ENCODE measurements around the gene EPB41L5.

GRCh38 chr2:120091436-120091835 is 78.6 kb downstream of the EPB41L5 start:
- TF ChIP-seq CTCF (IDR thresholded peaks at IDR 0.05; ENCODE audit: insufficient read depth, low read length) (no peak), POLR2AphosphoS5 (IDR thresholded peaks at IDR 0.05; ENCODE audit: low read depth) (no peak), GABPA (IDR thresholded peaks at IDR 0.05; ENCODE audit: low read depth) (no peak), SPI1 (IDR thresholded peaks at IDR 0.05; ENCODE audit: borderline replicate concordance, low read depth) (no peak)
- TF ChIP-seq, protein P1, sequence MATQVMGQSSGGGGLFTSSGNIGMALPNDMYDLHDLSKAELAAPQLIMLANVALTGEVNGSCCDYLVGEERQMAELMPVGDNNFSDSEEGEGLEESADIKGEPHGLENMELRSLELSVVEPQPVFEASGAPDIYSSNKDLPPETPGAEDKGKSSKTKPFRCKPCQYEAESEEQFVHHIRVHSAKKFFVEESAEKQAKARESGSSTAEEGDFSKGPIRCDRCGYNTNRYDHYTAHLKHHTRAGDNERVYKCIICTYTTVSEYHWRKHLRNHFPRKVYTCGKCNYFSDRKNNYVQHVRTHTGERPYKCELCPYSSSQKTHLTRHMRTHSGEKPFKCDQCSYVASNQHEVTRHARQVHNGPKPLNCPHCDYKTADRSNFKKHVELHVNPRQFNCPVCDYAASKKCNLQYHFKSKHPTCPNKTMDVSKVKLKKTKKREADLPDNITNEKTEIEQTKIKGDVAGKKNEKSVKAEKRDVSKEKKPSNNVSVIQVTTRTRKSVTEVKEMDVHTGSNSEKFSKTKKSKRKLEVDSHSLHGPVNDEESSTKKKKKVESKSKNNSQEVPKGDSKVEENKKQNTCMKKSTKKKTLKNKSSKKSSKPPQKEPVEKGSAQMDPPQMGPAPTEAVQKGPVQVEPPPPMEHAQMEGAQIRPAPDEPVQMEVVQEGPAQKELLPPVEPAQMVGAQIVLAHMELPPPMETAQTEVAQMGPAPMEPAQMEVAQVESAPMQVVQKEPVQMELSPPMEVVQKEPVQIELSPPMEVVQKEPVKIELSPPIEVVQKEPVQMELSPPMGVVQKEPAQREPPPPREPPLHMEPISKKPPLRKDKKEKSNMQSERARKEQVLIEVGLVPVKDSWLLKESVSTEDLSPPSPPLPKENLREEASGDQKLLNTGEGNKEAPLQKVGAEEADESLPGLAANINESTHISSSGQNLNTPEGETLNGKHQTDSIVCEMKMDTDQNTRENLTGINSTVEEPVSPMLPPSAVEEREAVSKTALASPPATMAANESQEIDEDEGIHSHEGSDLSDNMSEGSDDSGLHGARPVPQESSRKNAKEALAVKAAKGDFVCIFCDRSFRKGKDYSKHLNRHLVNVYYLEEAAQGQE (IDR thresholded peaks at IDR 0.05; ENCODE audit: insufficient replicate concordance, low read depth) = no peak
